K562 (cell line): ENCODE data around the gene HLA-DMB. TPM values are rescaled to one million over a fixed set of nuclear protein-coding genes. Genes with fewer than 3 reads are reported as not detected.

ENCODE experiments used
- CBX1 ChIP-seq: sonication (generic); IDR thresholded peaks from 2 replicates; pipeline ENCODE4 v1.6.1; 2016; ENCODE audit warnings: antibody characterized with exemption, low read depth, mild to moderate bottlenecking
- CHD4 ChIP-seq: fragments of 200-600 bp; sonication (generic); IDR thresholded peaks from 3 replicates; pipeline ENCODE4 v1.6.1; 2012; ENCODE audit warnings: low read depth, mild to moderate bottlenecking, mixed read lengths, low read length, inconsistent platforms; ENCODE audit not compliant: insufficient read depth, insufficient replicate concordance, poor library complexity, severe bottlenecking
- CTBP1 ChIP-seq: fragments of 450-650 bp; IDR thresholded peaks from 2 replicates; pipeline ENCODE4 v1.6.1; 2016; ENCODE audit warnings: borderline replicate concordance
- ETV5 ChIP-seq: sonication (generic); formaldehyde crosslinking; IDR thresholded peaks from 2 replicates; pipeline ENCODE4 v1.4.0; 2020; ENCODE audit warnings: low read depth, mild to moderate bottlenecking, missing genetic modification reagents
- HES1 ChIP-seq: fragments of 450-650 bp; IDR thresholded peaks from 2 replicates; pipeline ENCODE4 v1.6.1; 2016; ENCODE audit warnings: low read depth, mild to moderate bottlenecking, moderate library complexity
- JUN ChIP-seq, 2 experiments: sonication (generic) in 1 of 2; formaldehyde crosslinking in 1 of 2; IDR thresholded peaks; 2 replicates each; pipeline versions ENCODE4 v1.6.1 to v1.8.0; 2012 to 2022; ENCODE audit warnings: borderline replicate concordance in 2 of 2, mild to moderate bottlenecking in 2 of 2, improper control_type of control experiment in 1 of 2, low read depth in 1 of 2, low read length in 1 of 2, missing genetic modification reagents in 1 of 2
- MTA1 ChIP-seq: fragments of 450-650 bp; IDR thresholded peaks from 2 replicates; pipeline ENCODE4 v1.6.1; 2017; ENCODE audit warnings: borderline replicate concordance
- NFIC ChIP-seq: fragments of 450-650 bp; IDR thresholded peaks from 2 replicates; pipeline ENCODE4 v1.6.1; 2017; ENCODE audit warnings: mild to moderate bottlenecking, inconsistent platforms
- OTX1 ChIP-seq: fragments of 450-650 bp; formaldehyde crosslinking; IDR thresholded peaks from 2 replicates; pipeline ENCODE4 v1.4.0; 2022; ENCODE audit warnings: mild to moderate bottlenecking
- PHF8 ChIP-seq: fragments of 200-600 bp; sonication (generic); IDR thresholded peaks from 2 replicates; pipeline ENCODE4 v1.6.1; 2012; ENCODE audit warnings: mixed run types, mild to moderate bottlenecking, inconsistent platforms, low read length, moderate library complexity, borderline replicate concordance
- PML ChIP-seq: IDR thresholded peaks from 2 replicates; pipeline ENCODE4 v1.6.1; 2012; ENCODE audit warnings: low read length, inconsistent platforms
- RAD21 ChIP-seq, 2 experiments: fragments of 250-450 bp in 1 of 2; fragments of 450-650 bp in 1 of 2; sonication (Bioruptor Pico) in 1 of 2; formaldehyde crosslinking in 1 of 2; IDR thresholded peaks in 1 of 2; conservative IDR thresholded peaks in 1 of 2; 2 replicates each; pipeline versions ENCODE4 v1.4.0 to v1.8.0; 2020 to 2022; ENCODE audit warnings: mild to moderate bottlenecking in 2 of 2, moderate library complexity in 1 of 2
- REST ChIP-seq, 2 experiments: fragments of 450-650 bp; formaldehyde crosslinking in 1 of 2; IDR thresholded peaks; 2 replicates each; pipeline versions ENCODE4 v1.4.0 to v1.6.1; 2014 to 2020; ENCODE audit warnings: mild to moderate bottlenecking in 2 of 2, borderline replicate concordance in 1 of 2, low read depth in 1 of 2
- TBL1XR1 ChIP-seq, 2 experiments: IDR thresholded peaks; 2 replicates each; pipeline ENCODE4 v1.6.1; 2012; ENCODE audit warnings: improper control_type of control experiment in 2 of 2, low read length in 2 of 2, mild to moderate bottlenecking in 1 of 2
- ZFX ChIP-seq: sonication (generic); formaldehyde crosslinking; IDR thresholded peaks from 2 replicates; pipeline ENCODE4 v1.8.0; 2022; ENCODE audit warnings: mild to moderate bottlenecking, missing genetic modification reagents, moderate library complexity
- ZNF57 ChIP-seq: fragments of 450-650 bp; formaldehyde crosslinking; IDR thresholded peaks from 2 replicates; pipeline ENCODE4 v1.4.0; 2020; ENCODE audit warnings: mild to moderate bottlenecking, moderate library complexity
- ZNF830 ChIP-seq: fragments of 250-450 bp; sonication (Bioruptor Pico); IDR thresholded peaks from 2 replicates; pipeline ENCODE4 v1.5.0; 2021; ENCODE audit warnings: mild to moderate bottlenecking
- polyA plus RNA-seq, 8 experiments: library from polyadenylated mRNA; depleted of rRNA in 4 of 8; stranded (reverse) in 5 of 8; unstranded in 3 of 8; fragments of >200 nt; fragmentation: Nextera tagmentation in 2 of 8; fragmentation: Illumina TruSeq in 1 of 8; extraction: Ambion mirVana in 2 of 8; extraction: Trizol in 1 of 8; gene quantifications; 2 replicates each; pipeline versions ENCODE4 v1.2.1 to v1.2.3, GENCODE V29; 2011 to 2014; ENCODE audit warnings: inconsistent platforms in 1 of 8, missing spikeins in 1 of 8
- total RNA-seq, 7 experiments: library from RNA; depleted of rRNA in 6 of 7; stranded (reverse); fragments of >200 nt in 6 of 7; fragmentation: Illumina TruSeq in 2 of 7; extraction: Trizol in 2 of 7; gene quantifications; 2 replicates each; pipeline versions ENCODE4 v1.2.1 to v1.2.3, GENCODE V29; 2011 to 2021; ENCODE audit warnings: low replicate concordance in 1 of 7

The HLA-DMB gene
- total and polyA plus RNA-seq, 9 of the 15 experiments (the other 6 are each of a cell fraction or from before 2014, with no cell fraction given): 0.38 TPM; not detected in 8

- TF ChIP-seq ZNF57 (peak; percentile 59; the same call in 1 of the 2 replicates), HES1 (0 out of 2 replicates have a peak, but pooled peaks have one; percentile 21), TBL1XR1 (IDR thresholded peaks at IDR 0.05; ENCODE audit: low read length in 2 of 2) (peak in 1 of 2 experiments; percentile 40; a peak in 2 of 4 replicates), CBX1 (0 out of 2 replicates have a peak, but pooled peaks have one; percentile 2), CHD4 (no peak), ZFX (CRISPR knock-in tag) (peak; percentile 97), PHF8 (peak; percentile 48), OTX1 (CRISPR knock-in tag) (peak; percentile 10), JUN (IDR thresholded peaks at IDR 0.05; ENCODE audit: borderline replicate concordance, low read depth, low read length) (peak; percentile 82), JUN (CRISPR knock-in tag; IDR thresholded peaks at IDR 0.05; ENCODE audit: borderline replicate concordance) (no peak; the same call in 1 of the 2 replicates), CTBP1 (peak; percentile 55; the same call in 1 of the 2 replicates), REST (IDR thresholded peaks at IDR 0.05; ENCODE audit: borderline replicate concordance) (no peak; the same call in 1 of the 2 replicates), REST (CRISPR knock-in tag; IDR thresholded peaks at IDR 0.05; ENCODE audit: low read depth) (no peak), PML (0 out of 2 replicates have a peak, but pooled peaks have one; percentile 51), ETV5 (CRISPR knock-in tag) (peak; percentile 87), NFIC (peak; percentile 32; the same call in 1 of the 2 replicates), RAD21 (CRISPR knock-in tag; conservative IDR thresholded peaks at IDR 0.05 in 1 of 2, IDR thresholded peaks at IDR 0.05 in 1 of 2) (peak in 1 of 2 experiments; percentile 19; a peak in 2 of 4 replicates), ZNF830 (CRISPR knock-in tag) (peak; percentile 51; the same call in 1 of the 2 replicates), MTA1 (0 out of 2 replicates have a peak, but pooled peaks have one; percentile 14)
These were observed 29.0 kb upstream of the HLA-DMB start (continued) for GRCh38 chr6:32969685-32970412.
